ENCODE measurements around the gene RABGAP1L.

GRCh38 chr1:174445817-174446216 lies 286.5 kb downstream of the RABGAP1L start:
- TF ChIP-seq CTCF (conservative IDR thresholded peaks at IDR 0.05) (no peak), ZFX (IDR thresholded peaks at IDR 0.05) (no peak)

All from C4-2B (cell line).